Naive thymus-derived CD8-positive, alpha-beta T cell (primary cell): Measurements from ENCODE around the gene OR5C1. TPM values are rescaled to one million over a fixed set of nuclear protein-coding genes. Genes with fewer than 3 reads are reported as not detected.

Experiments used
- ATAC-seq, 2 donors: fragments of 150-1000 bp; cut with Tn5 transposase in 1 of 2; sonication (Bioruptor Pico), chemical (Tn5 transposase) in 1 of 2; 1 replicate in 1 of 2; 2 replicates in 1 of 2; pipeline ENCODE4 v1.10.0; 2021; ENCODE audit warnings: mild to moderate bottlenecking in 2 of 2, moderate library complexity in 2 of 2
- POLR2A ChIA-PET: fragments of 350-600 bp; sonication (Branson Sonifier 250); formaldehyde crosslinking; loops from one replicate; lab custom pipeline; 2021; ENCODE audit warnings: antibody characterized with exemption; lab: Charles Lee
- DNase-seq, 10 donors: peaks; one replicate each; pipeline versions ENCODE4 v3.0.0 to v3.0.0-alpha.2; 2020 to 2022
- H3K27ac Mint-ChIP-seq, 10 donors: one replicate each; pipeline ENCODE4 v1.8.0; 2020 to 2022; ENCODE audit warnings: mild to moderate bottlenecking in 10 of 10, mixed read lengths in 10 of 10, moderate library complexity in 4 of 10, inconsistent platforms in 1 of 10
- H3K27me3 Mint-ChIP-seq, 5 donors: one replicate each; pipeline ENCODE4 v1.8.0; 2021 to 2022; ENCODE audit warnings: mixed read lengths in 5 of 5
- H3K36me3 Mint-ChIP-seq, 3 donors: one replicate each; pipeline ENCODE4 v1.8.0; 2020 to 2022; ENCODE audit warnings: mixed read lengths in 3 of 3, mild to moderate bottlenecking in 2 of 3, inconsistent platforms in 1 of 3
- H3K4me1 Mint-ChIP-seq, 4 donors: one replicate each; pipeline ENCODE4 v1.8.0; 2021 to 2022; ENCODE audit warnings: mixed read lengths in 4 of 4
- H3K4me3 Mint-ChIP-seq, 10 donors: one replicate each; pipeline ENCODE4 v1.8.0; 2020 to 2022; ENCODE audit warnings: mild to moderate bottlenecking in 10 of 10, mixed read lengths in 10 of 10, moderate library complexity in 6 of 10, inconsistent platforms in 1 of 10
- H3K9me3 Mint-ChIP-seq, 9 donors: one replicate each; pipeline ENCODE4 v1.8.0; 2020 to 2022; ENCODE audit warnings: mixed read lengths in 9 of 9, mild to moderate bottlenecking in 3 of 9, inconsistent platforms in 1 of 9, moderate library complexity in 1 of 9
- polyA plus RNA-seq, 3 donors: library from polyadenylated mRNA; unstranded; fragments of 300-500 nt; fragmentation: Illumina TruSeq; gene quantifications; one replicate each; pipeline ENCODE4 v1.2.3, GENCODE V29; 2021
- total RNA-seq, 8 experiments: library from RNA in 2 of 8; stranded (reverse) in 2 of 8; gene quantifications; one replicate each; pipeline ENCODE4 v1.2.3 and lab custom pipeline; 2021 to 2026

OR5C1 gene
- total RNA-seq, result not detected
- not detected for polyA plus RNA-seq
- total RNA-seq (lab: John Stamatoyannopoulos, UW), result 0 reads per million in 6 experiments

DNA sequence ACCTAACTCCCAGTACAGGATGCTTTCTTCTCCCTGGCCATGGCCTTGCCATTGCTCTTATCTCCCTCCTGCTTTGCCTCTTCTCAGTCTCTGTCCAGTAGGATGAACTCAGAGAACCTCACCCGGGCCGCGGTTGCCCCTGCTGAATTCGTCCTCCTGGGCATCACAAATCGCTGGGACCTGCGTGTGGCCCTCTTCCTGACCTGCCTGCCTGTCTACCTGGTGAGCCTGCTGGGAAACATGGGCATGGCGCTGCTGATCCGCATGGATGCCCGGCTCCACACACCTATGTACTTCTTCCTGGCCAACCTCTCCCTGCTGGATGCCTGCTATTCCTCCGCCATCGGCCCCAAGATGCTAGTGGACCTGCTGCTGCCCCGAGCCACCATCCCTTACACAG lies at the start of gene OR5C1:
TSS of gene OR5C1 (plus strand) at position 103 of the 400 bp plus-strand sequence. CDS start at position 103, 0 bp downstream.
- no peak within 1 kb of the TSS for H3K27ac Mint-ChIP-seq
- H3K4me3 Mint-ChIP-seq, result no peak within 1 kb of the TSS
- no peaks in the 10 kb centered on the region for H3K9me3 Mint-ChIP-seq
- POLR2A ChIA-PET, result no interaction called here
- ATAC-seq (no peak), DNase-seq (no peak)
- peaks cover 0 to 6% (median 0%) of the 10 kb centered on the region in 5 donors for H3K27me3 Mint-ChIP-seq
- peaks cover 0 to 3% (median 0%) of the 10 kb centered on the region in 3 donors for H3K36me3 Mint-ChIP-seq
- peaks cover 0 to 2% (median 0%) of the 10 kb centered on the region in 4 donors for H3K4me1 Mint-ChIP-seq

DNA sequence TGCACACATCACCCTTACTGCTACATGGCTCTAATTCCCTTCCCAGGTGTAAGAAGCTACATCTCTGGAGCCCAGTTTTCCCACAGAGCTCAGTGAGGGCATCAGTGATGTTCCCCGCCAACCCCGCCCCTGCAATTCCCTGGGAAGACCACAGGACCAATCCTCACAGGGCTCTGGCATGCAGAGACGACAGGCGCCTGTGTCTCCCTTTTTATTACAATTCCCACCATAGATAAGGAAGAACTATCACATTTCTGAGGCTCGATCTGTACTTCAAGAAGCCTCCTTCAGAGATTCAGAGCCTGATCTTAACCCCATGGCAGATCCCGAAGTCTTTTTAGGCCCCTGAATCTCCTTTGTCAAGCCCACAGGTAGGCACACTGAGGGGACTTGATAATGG lies 46.7 kb upstream of the OR5C1 start, which contains the start of gene OR1L6:
TSS of gene OR1L6 (plus strand) at position 301 of the 400 bp plus-strand sequence. CDS start 7,545 bp downstream, outside the sequence.
- no peak within 1 kb of the TSS for H3K27ac Mint-ChIP-seq
- peaks cover 0 to 29% (median 11%) of the 10 kb centered on the region in 3 donors for H3K36me3 Mint-ChIP-seq
- H3K4me1 Mint-ChIP-seq, result no peaks in the 10 kb centered on the region
- DNase-seq (no peak), ATAC-seq (no peak)
- H3K27me3 Mint-ChIP-seq, result peaks cover 0 to 3% (median 2%) of the 10 kb centered on the region in 5 donors
- H3K9me3 Mint-ChIP-seq, result peaks cover 0 to 34% (median 21%) of the 10 kb centered on the region in 9 donors
- POLR2A ChIA-PET, result no interaction called here
- no peak within 1 kb of the TSS for H3K4me3 Mint-ChIP-seq

GRCh38 chr9:122754825-122755224 lies 33.9 kb upstream of the OR5C1 start:
- H3K4me1 Mint-ChIP-seq, result no peaks in the 10 kb centered on the region
- POLR2A ChIA-PET, result no interaction called here
- H3K27ac Mint-ChIP-seq, result no peak overlapping the region
- H3K4me3 Mint-ChIP-seq, result no peak overlapping the region
- H3K27me3 Mint-ChIP-seq, result peaks cover 0 to 15% (median 2%) of the 10 kb centered on the region in 5 donors
- peaks cover 12 to 53% (median 30%) of the 10 kb centered on the region in 9 donors for H3K9me3 Mint-ChIP-seq
- peaks cover 6 to 44% (median 41%) of the 10 kb centered on the region in 3 donors for H3K36me3 Mint-ChIP-seq
- no peak for DNase-seq
- no peak for ATAC-seq

DNA sequence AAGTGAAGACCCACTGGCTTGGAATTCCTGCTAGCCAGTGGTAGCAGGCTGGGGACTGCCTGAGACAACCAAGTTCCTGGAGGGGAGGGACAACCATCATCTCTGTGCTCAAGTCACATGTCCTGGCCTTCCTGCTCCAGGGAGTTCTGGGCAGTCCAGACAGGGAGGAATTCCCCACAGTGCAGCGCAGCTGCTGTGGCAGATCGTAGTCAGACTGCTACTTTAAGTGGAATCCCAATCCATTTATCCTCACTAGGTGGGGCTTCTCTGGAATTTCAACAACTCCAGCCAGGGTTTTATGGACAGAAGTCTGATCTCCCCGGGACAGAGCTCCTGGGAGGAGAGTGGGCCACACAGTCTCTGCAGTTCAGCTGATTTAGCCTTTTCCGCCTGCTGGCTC lies 20.9 kb upstream of the OR5C1 start:
- ATAC-seq (no peak), DNase-seq (no peak)
- POLR2A ChIA-PET, result no interaction called here
- peaks cover 10 to 69% (median 42%) of the 10 kb centered on the region in 9 donors for H3K9me3 Mint-ChIP-seq
- H3K27me3 Mint-ChIP-seq, result peaks cover 0 to 12% (median 1%) of the 10 kb centered on the region in 5 donors
- no peak overlapping the region for H3K27ac Mint-ChIP-seq
- no peak overlapping the region for H3K4me3 Mint-ChIP-seq
- H3K36me3 Mint-ChIP-seq, result peaks cover 3 to 44% (median 31%) of the 10 kb centered on the region in 3 donors
- peaks cover 0 to 7% (median 1%) of the 10 kb centered on the region in 4 donors for H3K4me1 Mint-ChIP-seq

DNA sequence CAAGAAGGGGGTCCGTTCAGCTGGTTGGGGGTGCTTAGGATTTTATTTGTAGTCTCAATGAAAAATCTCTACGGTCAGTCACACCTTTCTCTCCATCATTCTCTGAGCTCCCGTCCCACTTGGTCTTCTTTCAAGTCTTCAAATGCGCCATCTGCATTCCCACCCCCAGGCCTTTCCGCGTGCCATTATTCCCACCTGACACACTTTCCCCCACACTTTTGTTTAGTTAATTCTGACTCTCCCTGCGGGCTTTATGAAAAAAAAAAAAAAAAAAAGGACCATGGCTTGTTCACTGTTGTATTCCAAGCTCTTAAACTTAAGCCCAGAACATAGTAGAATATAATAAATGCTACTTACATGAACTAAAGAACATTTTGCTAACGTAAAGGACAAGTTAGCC lies 11.7 kb upstream of the OR5C1 start:
- Mint-ChIP-seq H3K4me1 (no peaks in the 10 kb centered on the region), H3K36me3 (peaks cover 0 to 11% (median 8%) of the 10 kb centered on the region in 3 donors), H3K27me3 (peaks cover 0 to 2% (median 0%) of the 10 kb centered on the region in 5 donors), H3K27ac (no peak overlapping the region), H3K9me3 (peaks cover 5 to 20% (median 11%) of the 10 kb centered on the region in 9 donors), H3K4me3 (no peak overlapping the region)
- ATAC-seq, result no peak
- POLR2A ChIA-PET, result no interaction called here
- DNase-seq, result no peak

DNA sequence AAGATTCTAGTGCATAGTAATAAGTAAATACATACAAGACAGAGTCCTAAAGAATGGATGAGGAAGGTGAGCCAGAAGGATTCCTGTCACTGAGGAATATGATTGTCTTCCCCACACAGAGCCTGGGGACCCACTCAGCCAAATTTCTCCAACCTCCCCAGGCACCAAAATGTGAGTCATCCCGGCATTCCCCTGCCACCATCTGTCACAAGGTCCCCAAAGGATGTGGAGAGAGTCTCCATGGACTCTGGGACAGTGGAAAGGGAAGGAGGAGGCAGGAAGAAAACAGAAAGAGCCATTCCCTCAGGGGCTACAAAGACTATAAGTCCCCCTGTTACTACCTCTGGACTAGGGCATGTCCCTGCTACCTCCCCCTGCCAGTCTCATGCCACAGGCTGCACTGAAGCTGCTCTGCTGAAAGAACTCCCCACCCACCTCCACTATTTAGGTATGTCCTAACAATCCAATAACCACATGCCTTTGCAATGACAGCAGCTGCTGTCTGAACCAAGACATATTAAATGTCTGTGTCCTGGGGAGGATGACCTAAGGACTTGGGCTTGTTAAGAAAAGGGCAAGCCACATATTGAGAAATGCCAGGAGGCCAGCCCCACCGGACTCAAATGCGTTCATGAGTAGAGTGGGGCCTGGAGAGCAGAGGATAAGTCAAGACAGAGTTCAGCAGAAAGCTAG lies 10.7 kb upstream of the OR5C1 start:
- peaks cover 0 to 7% (median 6%) of the 10 kb centered on the region in 3 donors for H3K36me3 Mint-ChIP-seq

GRCh38 chr9:122779181-122779580 lies 9.6 kb upstream of the OR5C1 start:
- Mint-ChIP-seq H3K27me3 (peaks cover 0 to 2% (median 0%) of the 10 kb centered on the region in 5 donors), H3K27ac (no peak overlapping the region), H3K4me3 (no peak overlapping the region), H3K36me3 (no peaks in the 10 kb centered on the region), H3K4me1 (no peaks in the 10 kb centered on the region), H3K9me3 (no peaks in the 10 kb centered on the region)
- ATAC-seq (no peak), DNase-seq (no peak)
- POLR2A ChIA-PET, result no interaction called here

More for the DNA sequence above, 10.7 kb upstream of the OR5C1 start:
- POLR2A ChIA-PET, result no interaction called here
- ATAC-seq, result no peak
- Mint-ChIP-seq H3K27ac (no peak overlapping the region), H3K4me1 (no peaks in the 10 kb centered on the region), H3K4me3 (no peak overlapping the region), H3K27me3 (peaks cover 0 to 2% (median 0%) of the 10 kb centered on the region in 5 donors), H3K9me3 (peaks cover under 1 to 10% (median 3%) of the 10 kb centered on the region in 9 donors)
- DNase-seq, result no peak

DNA sequence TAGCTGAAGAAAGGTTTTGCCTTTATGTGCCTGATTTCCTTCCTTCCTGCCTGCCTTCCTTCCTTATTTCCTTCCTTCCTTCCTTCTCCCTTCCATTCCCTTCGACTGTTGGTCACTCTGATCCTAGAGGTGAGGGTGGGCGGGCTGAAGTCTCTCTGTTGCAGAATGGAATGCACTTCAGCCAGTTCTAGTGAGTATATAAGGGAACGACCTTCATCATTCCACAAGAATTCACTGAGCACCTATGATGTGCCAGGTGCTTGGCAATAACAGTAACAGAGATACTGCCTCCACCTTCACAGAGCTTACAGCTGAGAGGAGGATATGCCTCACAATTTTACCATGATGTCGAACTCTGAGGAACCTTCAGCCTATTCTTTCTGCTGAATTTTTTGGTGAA lies 8.7 kb upstream of the OR5C1 start:
- ATAC-seq (no peak), DNase-seq (no peak)
- Mint-ChIP-seq H3K36me3 (no peaks in the 10 kb centered on the region), H3K9me3 (no peaks in the 10 kb centered on the region), H3K27me3 (peaks cover 0 to 2% (median 0%) of the 10 kb centered on the region in 5 donors), H3K27ac (no peak overlapping the region), H3K4me1 (no peaks in the 10 kb centered on the region), H3K4me3 (no peak overlapping the region)
- POLR2A ChIA-PET, result no interaction called here

DNA sequence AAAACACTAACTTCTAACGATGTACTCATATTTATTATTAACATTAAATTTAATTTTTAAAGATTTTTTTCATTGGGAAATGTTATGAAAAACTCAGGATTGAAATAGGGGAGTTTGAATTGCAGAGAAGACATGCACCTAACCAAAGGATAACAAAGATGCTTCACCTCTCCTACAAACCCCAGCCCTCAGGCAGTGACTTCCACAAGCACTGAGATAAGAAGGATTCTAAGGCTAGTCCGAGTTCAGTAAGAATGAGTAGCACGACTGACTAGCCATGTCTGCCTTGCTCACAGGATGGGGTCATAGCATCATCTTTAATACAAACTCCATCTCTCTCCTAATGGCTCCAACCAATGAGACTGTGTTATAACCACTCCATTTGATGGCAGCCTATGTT lies 7.1 kb upstream of the OR5C1 start:
- Mint-ChIP-seq H3K4me3 (no peak overlapping the region), H3K9me3 (no peaks in the 10 kb centered on the region), H3K27ac (no peak overlapping the region), H3K4me1 (no peaks in the 10 kb centered on the region), H3K27me3 (peaks cover 0 to 2% (median 0%) of the 10 kb centered on the region in 5 donors), H3K36me3 (peaks cover 0 to 1% (median 0%) of the 10 kb centered on the region in 3 donors)
- POLR2A ChIA-PET, result interaction anchor here (0.6 kb wide), 1 partner anchor 399 kb away, joined by 4 read pairs; no protein-coding TSS in a partner anchor
- ATAC-seq, result no peak
- no peak for DNase-seq

DNA sequence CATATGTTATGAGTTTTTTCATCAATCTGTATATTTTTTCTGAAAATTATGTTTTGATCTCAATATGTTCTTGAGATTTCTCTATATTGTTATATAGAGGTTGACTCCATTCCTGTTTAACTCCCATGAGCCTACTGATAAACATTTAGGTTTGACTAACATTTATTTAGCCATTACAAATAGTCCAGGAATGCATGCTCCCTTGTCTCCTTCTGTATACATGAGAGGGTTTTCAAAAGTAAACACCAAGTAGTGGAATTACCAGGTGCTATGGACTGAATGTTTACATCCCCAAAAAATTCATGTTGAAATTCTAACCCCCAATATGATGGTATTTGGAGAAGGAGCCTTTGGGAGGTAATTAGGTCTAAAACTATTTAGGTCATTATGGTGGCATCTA lies 3.5 kb upstream of the OR5C1 start:
- no peak overlapping the region for H3K27ac Mint-ChIP-seq
- peaks cover 0 to 2% (median 0%) of the 10 kb centered on the region in 4 donors for H3K4me1 Mint-ChIP-seq
- DNase-seq (no peak), ATAC-seq (no peak)
- POLR2A ChIA-PET, result no interaction called here
- H3K9me3 Mint-ChIP-seq, result no peaks in the 10 kb centered on the region
- H3K36me3 Mint-ChIP-seq, result peaks cover 0 to 3% (median 0%) of the 10 kb centered on the region in 3 donors
- H3K4me3 Mint-ChIP-seq, result no peak overlapping the region
- H3K27me3 Mint-ChIP-seq, result peaks cover 0 to 5% (median 0%) of the 10 kb centered on the region in 5 donors

DNA sequence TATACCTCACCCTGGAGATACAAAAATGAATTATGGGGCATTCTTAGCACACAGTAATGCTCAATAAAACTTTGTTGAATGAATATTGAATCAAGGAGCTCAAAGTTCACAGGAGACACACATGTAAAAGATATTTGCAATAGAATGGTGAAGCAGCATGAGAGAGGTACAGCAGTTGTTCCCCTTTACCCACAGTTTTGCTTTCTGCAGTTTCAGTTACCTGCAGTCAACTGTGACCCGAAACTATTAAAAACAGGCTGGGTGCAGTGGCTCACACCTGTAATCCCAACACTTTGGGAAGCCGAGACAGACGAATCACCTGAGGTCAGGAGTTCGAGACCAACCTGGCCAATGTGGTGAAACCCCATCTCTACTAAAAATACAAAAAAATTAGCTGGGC lies 2.4 kb upstream of the OR5C1 start:
- no peak overlapping the region for H3K27ac Mint-ChIP-seq
- no peak for DNase-seq
- ATAC-seq, result no peak

DNA sequence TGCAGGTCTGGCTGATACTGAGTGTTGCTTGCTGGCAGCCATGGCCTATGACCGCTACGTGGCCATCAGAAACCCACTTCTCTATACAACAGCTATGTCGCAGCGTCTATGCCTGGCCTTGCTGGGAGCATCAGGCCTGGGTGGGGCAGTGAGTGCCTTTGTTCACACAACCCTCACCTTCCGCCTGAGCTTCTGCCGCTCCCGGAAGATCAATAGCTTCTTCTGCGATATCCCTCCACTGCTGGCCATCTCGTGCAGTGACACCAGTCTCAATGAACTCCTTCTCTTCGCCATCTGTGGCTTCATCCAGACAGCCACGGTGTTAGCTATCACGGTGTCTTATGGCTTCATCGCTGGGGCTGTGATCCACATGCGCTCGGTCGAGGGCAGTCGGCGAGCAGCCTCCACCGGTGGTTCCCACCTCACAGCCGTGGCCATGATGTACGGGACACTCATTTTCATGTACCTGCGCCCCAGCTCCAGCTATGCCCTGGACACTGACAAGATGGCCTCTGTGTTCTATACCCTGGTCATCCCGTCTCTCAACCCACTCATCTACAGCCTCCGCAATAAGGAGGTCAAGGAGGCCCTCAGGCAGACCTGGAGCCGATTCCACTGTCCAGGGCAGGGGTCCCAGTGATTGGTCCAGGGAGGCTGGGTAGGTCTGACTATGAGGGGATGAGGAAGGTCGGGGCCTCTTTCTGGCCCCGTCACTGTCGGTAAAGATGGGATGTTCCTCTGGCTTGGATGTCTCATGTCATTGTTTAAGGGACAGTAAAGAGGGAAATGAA lies 718 bp downstream of the OR5C1 start:
- Mint-ChIP-seq H3K27me3 (peaks cover 0 to 10% (median 0%) of the 10 kb centered on the region in 5 donors), H3K4me1 (peaks cover 0 to 3% (median 0%) of the 10 kb centered on the region in 4 donors), H3K36me3 (peaks cover 0 to 3% (median 0%) of the 10 kb centered on the region in 3 donors), H3K27ac (no peak overlapping the region), H3K9me3 (no peaks in the 10 kb centered on the region), H3K4me3 (no peak overlapping the region)
- DNase-seq (no peak), ATAC-seq (no peak)
- POLR2A ChIA-PET, result no interaction called here

More for the DNA sequence above, 2.4 kb upstream of the OR5C1 start:
- Mint-ChIP-seq H3K4me3 (no peak overlapping the region), H3K9me3 (no peaks in the 10 kb centered on the region), H3K4me1 (peaks cover 0 to 2% (median 0%) of the 10 kb centered on the region in 4 donors), H3K27me3 (peaks cover 0 to 5% (median 0%) of the 10 kb centered on the region in 5 donors), H3K36me3 (peaks cover 0 to 3% (median 0%) of the 10 kb centered on the region in 3 donors)
- POLR2A ChIA-PET, result no interaction called here
